IgD-negative memory B cell (primary cell): Measurements from ENCODE around the gene GPC2. TPM values are rescaled to one million over a fixed set of nuclear protein-coding genes. Genes with fewer than 3 reads are reported as not detected.
"Not testable (repeated sequence)": the region's sequence is repeated elsewhere in the genome, so short reads cannot be mapped to it uniquely, and the experiment has no call there.

Experiments
- H3K27ac Mint-ChIP-seq, 3 donors: one replicate each; pipeline ENCODE4 v1.8.0; 2020 to 2022; ENCODE audit warnings: mild to moderate bottlenecking in 3 of 3, mixed read lengths in 3 of 3, moderate library complexity in 1 of 3
- H3K27me3 Mint-ChIP-seq: one replicate; pipeline ENCODE4 v1.8.0; 2021; ENCODE audit warnings: mixed read lengths
- H3K36me3 Mint-ChIP-seq: one replicate; pipeline ENCODE4 v1.8.0; 2020; ENCODE audit warnings: mild to moderate bottlenecking, mixed read lengths
- H3K4me1 Mint-ChIP-seq, 3 donors: one replicate each; pipeline ENCODE4 v1.8.0; 2020 to 2022; ENCODE audit warnings: mixed read lengths in 3 of 3, mild to moderate bottlenecking in 1 of 3
- H3K4me3 Mint-ChIP-seq, 4 donors: one replicate each; pipeline ENCODE4 v1.8.0; 2020 to 2022; ENCODE audit warnings: mild to moderate bottlenecking in 4 of 4, mixed read lengths in 4 of 4, moderate library complexity in 3 of 4
- H3K9me3 Mint-ChIP-seq, 3 donors: one replicate each; pipeline ENCODE4 v1.8.0; 2020 to 2021; ENCODE audit warnings: mixed read lengths in 3 of 3, mild to moderate bottlenecking in 1 of 3
- polyA plus RNA-seq: library from polyadenylated mRNA; unstranded; fragments of 300-500 nt; fragmentation: Illumina TruSeq; gene quantifications from one replicate; pipeline ENCODE4 v1.2.3, GENCODE V29; 2021

GPC2 gene
- polyA plus RNA-seq, 1 donor from 2014 or later: 0.23 TPM

GRCh38 chr7:100190048-100190711 is 13.0 kb upstream of the GPC2 start:
- peaks cover 33 to 46% (median 42%) of the 10 kb centered on the region in 3 donors for H3K4me1 Mint-ChIP-seq
- no peaks in the 10 kb centered on the region for H3K36me3 Mint-ChIP-seq
- H3K4me3 Mint-ChIP-seq: peak overlapping the region in 3 of 4 donors; percentile 52 to 61 (median 54)
- no peaks in the 10 kb centered on the region for H3K9me3 Mint-ChIP-seq
- H3K27me3 Mint-ChIP-seq: no peaks in the 10 kb centered on the region
- peak overlapping the region; percentile 32 to 86 (median 57) for H3K27ac Mint-ChIP-seq

- no peak overlapping the region for H3K27ac Mint-ChIP-seq
- H3K36me3 Mint-ChIP-seq: peaks cover 1% of the 10 kb centered on the region
- no peaks in the 10 kb centered on the region for H3K27me3 Mint-ChIP-seq
- H3K9me3 Mint-ChIP-seq: no peaks in the 10 kb centered on the region
- peaks cover 24 to 41% (median 35%) of the 10 kb centered on the region in 3 donors for H3K4me1 Mint-ChIP-seq
- no peak overlapping the region for H3K4me3 Mint-ChIP-seq
Observed at GRCh38 chr7:100189061-100189460, 11.9 kb upstream of the GPC2 start.

GRCh38 chr7:100185726-100186125 is 8.5 kb upstream of the GPC2 start:
- no peak overlapping the region for H3K27ac Mint-ChIP-seq
- no peaks in the 10 kb centered on the region for H3K9me3 Mint-ChIP-seq
- peaks cover 2% of the 10 kb centered on the region for H3K27me3 Mint-ChIP-seq
- H3K4me1 Mint-ChIP-seq: peaks cover 8 to 13% (median 12%) of the 10 kb centered on the region in 3 donors
- peaks cover 1% of the 10 kb centered on the region for H3K36me3 Mint-ChIP-seq
- no peak overlapping the region for H3K4me3 Mint-ChIP-seq

- not testable (repeated sequence) for H3K36me3 Mint-ChIP-seq
Observed at GRCh38 chr7:100183090-100183489, 5.9 kb upstream of the GPC2 start.

GRCh38 chr7:100182616-100183015 is 5.4 kb upstream of the GPC2 start:
- not testable (repeated sequence) for H3K9me3 Mint-ChIP-seq, H3K4me1 Mint-ChIP-seq, H3K4me3 Mint-ChIP-seq, H3K36me3 Mint-ChIP-seq, H3K27ac Mint-ChIP-seq, H3K27me3 Mint-ChIP-seq

More at GRCh38 chr7:100183090-100183489, 5.9 kb upstream of the GPC2 start:
- peak overlapping the region in 1 of 4 donors; percentile 52 for H3K4me3 Mint-ChIP-seq
- not testable (repeated sequence) for H3K27ac Mint-ChIP-seq, H3K4me1 Mint-ChIP-seq, H3K27me3 Mint-ChIP-seq, H3K9me3 Mint-ChIP-seq

GRCh38 chr7:100180084-100180483 is 2.9 kb upstream of the GPC2 start:
- not testable (repeated sequence) for H3K4me1 Mint-ChIP-seq, H3K36me3 Mint-ChIP-seq, H3K4me3 Mint-ChIP-seq, H3K9me3 Mint-ChIP-seq, H3K27ac Mint-ChIP-seq, H3K27me3 Mint-ChIP-seq

GRCh38 chr7:100176096-100177044 is 811 bp downstream of the GPC2 start:
- H3K27me3 Mint-ChIP-seq: peaks cover 11% of the 10 kb centered on the region
- no peaks in the 10 kb centered on the region for H3K36me3 Mint-ChIP-seq
- peaks cover 5 to 10% (median 6%) of the 10 kb centered on the region in 3 donors for H3K4me1 Mint-ChIP-seq
- peak overlapping the region in 1 of 3 donors; percentile 12 for H3K27ac Mint-ChIP-seq
- no peaks in the 10 kb centered on the region for H3K9me3 Mint-ChIP-seq
- H3K4me3 Mint-ChIP-seq: peak overlapping the region; percentile 73 to 93 (median 85)

GRCh38 chr7:100175296-100175935 is 1.8 kb downstream of the GPC2 start:
- no peaks in the 10 kb centered on the region for H3K9me3 Mint-ChIP-seq
- peak overlapping the region in 3 of 4 donors; percentile 2 to 81 (median 6) for H3K4me3 Mint-ChIP-seq
- no peak overlapping the region for H3K27ac Mint-ChIP-seq
- H3K36me3 Mint-ChIP-seq: no peaks in the 10 kb centered on the region
- H3K4me1 Mint-ChIP-seq: peaks cover 5 to 15% (median 6%) of the 10 kb centered on the region in 3 donors
- peaks cover 15% of the 10 kb centered on the region for H3K27me3 Mint-ChIP-seq

GRCh38 chr7:100174582-100174981 is 2.6 kb downstream of the GPC2 start:
- peak overlapping the region in 1 of 4 donors; percentile 6 for H3K4me3 Mint-ChIP-seq
- H3K4me1 Mint-ChIP-seq: peaks cover 5 to 17% (median 6%) of the 10 kb centered on the region in 3 donors
- peaks cover 17% of the 10 kb centered on the region for H3K27me3 Mint-ChIP-seq
- H3K9me3 Mint-ChIP-seq: no peaks in the 10 kb centered on the region
- no peaks in the 10 kb centered on the region for H3K36me3 Mint-ChIP-seq
- no peak overlapping the region for H3K27ac Mint-ChIP-seq

GRCh38 chr7:100173806-100174495 is 3.2 kb downstream of the GPC2 start:
- H3K4me3 Mint-ChIP-seq: peak overlapping the region in 1 of 4 donors; percentile 44

GRCh38 chr7:100171840-100172239 is 5.3 kb downstream of the GPC2 start:
- Mint-ChIP-seq H3K9me3 (no peaks in the 10 kb centered on the region), H3K4me3 (peak overlapping the region in 3 of 4 donors; percentile 63 to 88 (median 88)), H3K27ac (no peak overlapping the region), H3K36me3 (no peaks in the 10 kb centered on the region), H3K27me3 (peaks cover 44% of the 10 kb centered on the region), H3K4me1 (peaks cover 22 to 34% (median 24%) of the 10 kb centered on the region in 3 donors)

More at GRCh38 chr7:100173806-100174495, 3.2 kb downstream of the GPC2 start:
- Mint-ChIP-seq H3K36me3 (no peaks in the 10 kb centered on the region), H3K27me3 (peaks cover 22% of the 10 kb centered on the region), H3K9me3 (no peaks in the 10 kb centered on the region), H3K27ac (no peak overlapping the region), H3K4me1 (peaks cover 6 to 18% (median 6%) of the 10 kb centered on the region in 3 donors)

GRCh38 chr7:100171087-100171681 is 6.0 kb downstream of the GPC2 start:
- Mint-ChIP-seq H3K27me3 (peaks cover 50% of the 10 kb centered on the region), H3K4me3 (peak overlapping the region in 3 of 4 donors; percentile 11 to 75 (median 60)), H3K4me1 (peaks cover 23 to 32% (median 24%) of the 10 kb centered on the region in 3 donors), H3K9me3 (no peaks in the 10 kb centered on the region), H3K27ac (peak overlapping the region in 1 of 3 donors; percentile 14), H3K36me3 (no peaks in the 10 kb centered on the region)

GRCh38 chr7:100170101-100170897 is 6.9 kb downstream of the GPC2 start:
- Mint-ChIP-seq H3K27ac (peak overlapping the region in 1 of 3 donors; percentile 14), H3K9me3 (no peaks in the 10 kb centered on the region), H3K36me3 (no peaks in the 10 kb centered on the region), H3K4me3 (peak overlapping the region; percentile 11 to 87 (median 50)), H3K27me3 (peaks cover 52% of the 10 kb centered on the region), H3K4me1 (peaks cover 23 to 32% (median 24%) of the 10 kb centered on the region in 3 donors)
